NCI-H345 treated with DMSO at 0.1 percent for 48 hours (cell line): ENCODE measurements around the gene FAM240A.

Experiments used
- DNase-seq: peaks from one replicate; lab custom pipeline; 2025; ENCODE audit not compliant: unreplicated experiment; lab: John Stamatoyannopoulos, UW

The FAM240A gene

GRCh38 chr3:46673151-46674030 lies 61.1 kb downstream of the FAM240A start:
- DNase-seq, result no peak

GRCh38 chr3:46674031-46674845 lies 61.9 kb downstream of the FAM240A start:
- no peak for DNase-seq

- no peak for DNase-seq
Measured at GRCh38 chr3:46675426-46675825, 63.1 kb downstream of the FAM240A start.
